Esophagus muscularis mucosa (tissue), 4 donors: ENCODE measurements around the gene AUTS2. TPM values are rescaled to one million over a fixed set of nuclear protein-coding genes. Genes with fewer than 3 reads are reported as not detected.

Experiments used
- DNase-seq: peaks from one replicate; pipeline ENCODE4 v3.0.0-alpha.2; 2017; ENCODE audit errors: extremely low spot score
- H3K27ac ChIP-seq, 4 donors: fragments of 200-600 bp; sonication (generic); replicated peaks in 1 of 4; 1 replicate in 3 of 4; 2 replicates in 1 of 4; pipeline ENCODE4 v1.5.1; 2016 to 2019; ENCODE audit warnings: mild to moderate bottlenecking in 1 of 4
- H3K27me3 ChIP-seq, 4 donors: fragments of 200-600 bp; sonication (generic); one replicate each; pipeline versions ENCODE4 v1.5.1 to v1.6.0; 2016 to 2019
- H3K36me3 ChIP-seq, 4 donors: fragments of 200-600 bp; sonication (generic); one replicate each; pipeline ENCODE4 v1.5.1; 2016 to 2019
- H3K4me1 ChIP-seq, 4 donors: fragments of 200-600 bp; sonication (generic); one replicate each; pipeline ENCODE4 v1.5.1; 2016 to 2019
- H3K4me3 ChIP-seq, 4 donors: fragments of 200-600 bp; sonication (generic); 1 replicate in 2 of 4; 2 replicates in 2 of 4; pipeline ENCODE4 v1.5.1; 2016 to 2019; ENCODE audit warnings: mild to moderate bottlenecking in 4 of 4, moderate library complexity in 1 of 4
- H3K9me3 ChIP-seq, 4 donors: fragments of 200-600 bp; sonication (generic); 1 replicate in 3 of 4; 2 replicates in 1 of 4; pipeline ENCODE4 v1.5.1; 2016 to 2019
- EP300 ChIP-seq: sonication (generic); formaldehyde crosslinking; IDR thresholded peaks from one replicate; pipeline ENCODE4 v1.6.1; 2017; ENCODE audit warnings: antibody characterized with exemption
- POLR2A ChIP-seq: fragments of 450-650 bp; IDR thresholded peaks from one replicate; pipeline ENCODE4 v1.6.1; 2017; ENCODE audit warnings: antibody characterized with exemption, moderate library complexity, mild to moderate bottlenecking, low read depth
- POLR2AphosphoS5 ChIP-seq, 2 donors: sonication (generic); formaldehyde crosslinking; IDR thresholded peaks; one replicate each; pipeline ENCODE4 v1.6.1; 2017; ENCODE audit warnings: antibody characterized with exemption in 2 of 2
- WGBS: methylation state at CpG from one replicate; pipeline ENCODE4 v1.1.5; 2018; 5-methylcytosine and 5-hydroxymethylcytosine counted together
- intact Hi-C: fragments of 100-400 bp; cut with DNase I; formaldehyde crosslinking; loops from one replicate; pipeline ENCODE4 v1.15.1; 2023
- total RNA-seq, 4 donors: library from RNA; depleted of rRNA; stranded (reverse); fragments of >200 nt; gene quantifications; one replicate each; pipeline versions ENCODE4 v1.1.0 to v1.2.1, GENCODE V29; 2016
- TF ChIP-seq, protein P1 (sequence below), 3 experiments: fragments of 200-600 bp in 2 of 3; fragments of 450-650 bp in 1 of 3; sonication (generic) in 2 of 3; IDR thresholded peaks; one replicate each; pipeline ENCODE4 v1.5.1; 2017 to 2019; ENCODE audit warnings: antibody characterized with exemption in 3 of 3, mild to moderate bottlenecking in 2 of 3, moderate library complexity in 1 of 3

Gene AUTS2
- total RNA-seq, 4 donors from 2014 or later: 18.5 to 44.9 (median 34.2) TPM

DNA sequence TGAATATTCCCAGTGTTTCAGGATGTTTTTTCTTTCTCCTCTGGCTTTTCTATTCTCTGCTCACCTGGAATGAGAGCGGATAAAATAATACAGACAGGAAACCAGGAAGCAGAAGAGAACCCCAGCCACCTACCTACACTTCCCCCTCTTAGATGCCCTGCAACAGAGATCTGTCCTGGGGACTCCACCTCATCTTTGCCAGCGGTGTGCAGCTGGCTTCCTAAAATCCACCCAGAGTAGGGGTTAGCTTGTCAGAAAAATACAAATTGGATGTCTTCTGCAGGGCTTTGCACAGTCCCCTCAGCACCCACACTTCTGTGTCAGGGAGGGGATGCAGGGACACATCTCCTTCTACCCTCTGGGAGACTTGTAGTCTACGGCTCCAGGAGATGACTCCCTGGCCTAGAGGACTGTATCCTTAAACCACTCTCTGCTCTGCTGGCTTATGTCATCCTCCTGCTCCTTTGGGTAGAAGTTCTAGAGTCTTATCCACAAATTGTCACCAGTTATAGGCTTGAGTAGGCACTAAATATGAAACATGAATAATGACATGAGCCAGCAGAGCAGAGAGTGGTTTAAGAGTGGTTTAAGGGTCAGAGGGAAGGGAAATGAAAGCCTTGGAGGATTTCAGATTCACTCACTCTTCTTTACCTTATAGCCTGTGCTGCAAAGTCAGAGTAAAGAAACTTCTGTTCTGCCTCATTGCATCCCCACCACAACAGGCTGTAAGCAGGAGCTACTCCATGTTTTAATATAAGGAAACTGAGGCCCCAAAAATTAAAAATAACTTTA is 749.4 kb downstream of the AUTS2 start:
- intact Hi-C loops: no loop called here
- Histone ChIP-seq H3K4me1 (peaks cover 0 to 12% (median 7%) of the 10 kb centered on the region in 4 donors), H3K9me3 (no peaks in the 10 kb centered on the region), H3K27ac (no peak overlapping the region), H3K4me3 (no peak overlapping the region), H3K27me3 (no peaks in the 10 kb centered on the region), H3K36me3 (no peaks in the 10 kb centered on the region)
- DNase-seq: no peak
- TF ChIP-seq EP300: no peak
- TF ChIP-seq, protein P1, sequence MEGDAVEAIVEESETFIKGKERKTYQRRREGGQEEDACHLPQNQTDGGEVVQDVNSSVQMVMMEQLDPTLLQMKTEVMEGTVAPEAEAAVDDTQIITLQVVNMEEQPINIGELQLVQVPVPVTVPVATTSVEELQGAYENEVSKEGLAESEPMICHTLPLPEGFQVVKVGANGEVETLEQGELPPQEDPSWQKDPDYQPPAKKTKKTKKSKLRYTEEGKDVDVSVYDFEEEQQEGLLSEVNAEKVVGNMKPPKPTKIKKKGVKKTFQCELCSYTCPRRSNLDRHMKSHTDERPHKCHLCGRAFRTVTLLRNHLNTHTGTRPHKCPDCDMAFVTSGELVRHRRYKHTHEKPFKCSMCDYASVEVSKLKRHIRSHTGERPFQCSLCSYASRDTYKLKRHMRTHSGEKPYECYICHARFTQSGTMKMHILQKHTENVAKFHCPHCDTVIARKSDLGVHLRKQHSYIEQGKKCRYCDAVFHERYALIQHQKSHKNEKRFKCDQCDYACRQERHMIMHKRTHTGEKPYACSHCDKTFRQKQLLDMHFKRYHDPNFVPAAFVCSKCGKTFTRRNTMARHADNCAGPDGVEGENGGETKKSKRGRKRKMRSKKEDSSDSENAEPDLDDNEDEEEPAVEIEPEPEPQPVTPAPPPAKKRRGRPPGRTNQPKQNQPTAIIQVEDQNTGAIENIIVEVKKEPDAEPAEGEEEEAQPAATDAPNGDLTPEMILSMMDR (IDR thresholded peaks at IDR 0.05): no peak
- WGBS: 100% methylated on average over 3 of the region's 3 CpGs

DNA sequence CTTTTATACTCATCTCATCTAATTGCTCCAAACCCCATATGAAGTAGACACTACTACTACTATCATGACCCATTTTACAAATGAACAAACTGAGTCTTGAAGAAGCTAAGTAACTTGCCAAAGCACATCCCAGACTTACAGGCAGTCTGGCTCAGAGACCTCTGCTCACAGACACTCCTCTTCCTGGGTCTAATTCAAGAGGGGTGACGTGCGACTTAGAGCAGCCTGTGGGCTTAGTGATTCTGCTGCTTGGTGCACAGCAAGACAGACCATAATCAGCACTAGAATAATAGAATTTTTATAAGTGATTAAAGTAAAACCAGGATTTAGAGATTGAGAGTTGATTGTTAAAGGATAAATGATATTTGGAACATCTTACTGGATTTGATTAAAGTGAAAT is 750.8 kb downstream of the AUTS2 start:
- H3K27ac ChIP-seq: no peak overlapping the region
- no peaks in the 10 kb centered on the region for H3K9me3 ChIP-seq
- H3K4me3 ChIP-seq: no peak overlapping the region
- no peak for TF ChIP-seq EP300
- TF ChIP-seq POLR2AphosphoS5 (IDR thresholded peaks at IDR 0.05): no peak
- TF ChIP-seq, protein P1 (IDR thresholded peaks at IDR 0.05): no peak
- no peaks in the 10 kb centered on the region for H3K36me3 ChIP-seq
- peaks cover 3 to 24% (median 19%) of the 10 kb centered on the region in 4 donors for H3K4me1 ChIP-seq
- no peaks in the 10 kb centered on the region for H3K27me3 ChIP-seq
- DNase-seq: no peak
- 100% methylated on average over 2 of the region's 2 CpGs for WGBS
- intact Hi-C loops: no loop called here

DNA sequence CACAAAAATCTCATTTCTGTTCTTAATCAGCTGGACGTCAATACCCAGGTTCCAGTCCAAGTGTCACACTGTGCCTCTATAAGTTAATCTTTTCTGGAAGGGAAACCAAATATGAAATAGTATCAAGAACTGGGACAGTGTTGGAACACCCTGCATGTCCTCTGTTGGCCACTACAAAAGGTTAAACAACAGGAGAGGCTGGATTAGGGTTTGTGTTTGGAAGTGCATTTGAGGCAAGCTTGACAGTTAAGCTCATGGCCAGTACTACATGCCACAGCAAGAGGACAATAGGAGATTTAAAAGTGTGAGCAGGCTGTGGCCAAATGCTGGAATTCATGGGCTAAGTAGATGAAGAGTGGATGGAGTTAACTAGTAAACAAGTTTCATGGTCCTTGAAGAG is 751.5 kb downstream of the AUTS2 start:
- TF ChIP-seq POLR2A (no peak), EP300 (no peak), POLR2AphosphoS5 (IDR thresholded peaks at IDR 0.05) (no peak)
- TF ChIP-seq, protein P1 (IDR thresholded peaks at IDR 0.05): no peak
- Histone ChIP-seq H3K4me3 (no peak overlapping the region), H3K9me3 (no peaks in the 10 kb centered on the region), H3K27me3 (no peaks in the 10 kb centered on the region), H3K36me3 (no peaks in the 10 kb centered on the region), H3K27ac (no peak overlapping the region), H3K4me1 (peaks cover 3 to 32% (median 27%) of the 10 kb centered on the region in 4 donors)
- intact Hi-C loops: no loop called here
- WGBS: 88% methylated on average over 1 of the region's 1 CpG
- DNase-seq: no peak

DNA sequence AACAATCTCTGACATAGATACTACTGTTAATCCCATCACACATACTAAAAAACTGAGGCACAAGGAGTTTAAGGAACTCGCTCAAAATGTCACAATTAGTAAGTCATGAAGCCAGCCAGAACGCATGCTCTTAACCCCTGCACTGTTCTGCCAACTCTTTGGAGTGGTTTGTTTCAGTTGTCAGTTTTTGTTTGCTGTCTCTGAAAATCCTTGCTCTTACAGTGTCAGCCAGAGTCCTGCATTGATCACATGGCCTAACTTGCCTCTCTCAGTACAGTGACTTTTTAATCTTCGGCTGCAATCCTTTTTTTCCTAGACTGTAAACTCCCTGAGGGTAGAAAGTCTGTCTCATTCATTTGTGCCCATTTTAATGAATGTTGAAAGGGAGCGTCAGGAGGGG is 753.8 kb downstream of the AUTS2 start:
- no peaks in the 10 kb centered on the region for H3K36me3 ChIP-seq
- peaks cover 3 to 53% (median 47%) of the 10 kb centered on the region in 4 donors for H3K4me1 ChIP-seq
- intact Hi-C loops: no loop called here
- WGBS: 77% methylated on average over 4 of the region's 4 CpGs
- no peak for DNase-seq
- no peaks in the 10 kb centered on the region for H3K9me3 ChIP-seq
- TF ChIP-seq POLR2A (no peak), EP300 (no peak), POLR2AphosphoS5 (IDR thresholded peaks at IDR 0.05) (no peak)
- TF ChIP-seq, protein P1 (IDR thresholded peaks at IDR 0.05): no peak
- H3K27me3 ChIP-seq: no peaks in the 10 kb centered on the region
- H3K4me3 ChIP-seq: no peak overlapping the region
- peak overlapping the region in 3 of 4 donors; percentile 20 to 69 (median 41) for H3K27ac ChIP-seq

DNA sequence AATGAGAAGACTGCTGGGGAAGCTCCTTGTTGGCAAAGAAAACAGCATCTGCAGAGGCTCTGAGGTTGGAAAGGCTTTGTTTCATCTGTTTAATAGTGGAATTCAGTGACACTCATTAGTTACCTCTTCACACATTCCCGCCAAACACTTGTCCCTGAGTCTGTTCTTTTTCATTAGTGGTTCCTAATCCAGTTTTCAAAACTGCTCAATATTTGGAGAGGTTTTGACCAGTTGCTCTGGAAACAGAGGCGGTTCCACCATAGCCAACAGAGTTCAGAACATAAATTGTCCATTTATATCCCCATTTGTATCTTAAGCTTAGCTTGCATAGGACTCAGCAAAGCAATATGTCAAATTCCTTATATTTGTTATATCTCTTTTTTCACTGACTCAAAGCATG is 754.6 kb downstream of the AUTS2 start:
- WGBS: 56% methylated on average over 2 of the region's 2 CpGs
- no peak for DNase-seq
- Histone ChIP-seq H3K36me3 (no peaks in the 10 kb centered on the region), H3K4me1 (peaks cover 3 to 53% (median 47%) of the 10 kb centered on the region in 4 donors), H3K9me3 (no peaks in the 10 kb centered on the region), H3K4me3 (no peak overlapping the region), H3K27ac (peak overlapping the region; percentile 41 to 69 (median 54)), H3K27me3 (no peaks in the 10 kb centered on the region)
- intact Hi-C loops: no loop called here
- TF ChIP-seq, protein P1 (IDR thresholded peaks at IDR 0.05): no peak
- TF ChIP-seq POLR2AphosphoS5 (IDR thresholded peaks at IDR 0.05) (no peak), POLR2A (no peak), EP300 (no peak)
